ENCODE data around the gene ACP4.

DNA sequence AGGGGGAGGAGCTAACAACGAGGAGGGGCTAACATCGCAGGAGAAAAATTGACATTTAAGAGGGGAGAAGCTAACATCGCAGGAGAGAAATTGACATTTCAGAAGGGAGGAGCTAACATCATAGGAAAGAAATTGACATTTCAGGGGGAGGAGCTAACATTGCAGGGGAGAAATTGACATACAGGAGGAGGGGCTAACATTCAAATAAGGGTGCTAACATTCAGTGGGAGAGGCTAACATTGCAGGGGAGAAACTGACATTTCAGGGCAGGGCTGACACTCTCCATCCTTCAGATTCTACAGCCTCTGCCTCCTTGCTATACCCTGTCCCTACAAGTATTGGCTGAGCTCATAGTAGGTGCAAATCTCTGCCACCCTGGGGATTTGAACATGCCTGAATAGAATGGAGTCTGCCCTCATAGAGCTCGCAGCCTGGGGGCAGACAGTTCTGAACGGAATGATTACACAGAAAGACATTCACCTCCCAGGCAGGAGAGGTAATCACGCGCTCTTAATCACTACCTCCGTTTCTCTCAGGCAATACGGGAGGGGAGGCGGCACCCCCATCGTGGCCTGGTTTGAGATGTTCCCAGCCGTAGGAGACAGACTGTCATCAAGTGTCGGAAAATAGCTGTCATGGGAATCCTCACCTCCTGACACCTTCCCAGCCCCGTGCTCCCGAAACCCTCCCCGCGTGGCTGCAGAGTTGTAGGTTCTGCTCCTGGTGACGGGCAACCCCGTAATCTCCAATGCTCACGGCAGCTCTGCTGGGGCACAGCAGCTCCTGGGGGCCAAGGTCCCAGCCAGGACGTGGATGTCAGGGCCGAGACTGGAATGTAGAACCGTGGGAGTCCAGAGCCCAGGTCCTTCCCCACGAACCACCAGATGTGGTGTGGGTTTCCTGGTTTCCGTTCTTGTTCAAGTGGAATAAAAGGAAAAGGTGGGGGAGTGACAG lies 10.4 kb upstream of the ACP4 start:
- TF ChIP-seq EZH2 (IDR thresholded peaks at IDR 0.05; ENCODE audit: borderline replicate concordance), result no peak
- TF ChIP-seq, protein P1, sequence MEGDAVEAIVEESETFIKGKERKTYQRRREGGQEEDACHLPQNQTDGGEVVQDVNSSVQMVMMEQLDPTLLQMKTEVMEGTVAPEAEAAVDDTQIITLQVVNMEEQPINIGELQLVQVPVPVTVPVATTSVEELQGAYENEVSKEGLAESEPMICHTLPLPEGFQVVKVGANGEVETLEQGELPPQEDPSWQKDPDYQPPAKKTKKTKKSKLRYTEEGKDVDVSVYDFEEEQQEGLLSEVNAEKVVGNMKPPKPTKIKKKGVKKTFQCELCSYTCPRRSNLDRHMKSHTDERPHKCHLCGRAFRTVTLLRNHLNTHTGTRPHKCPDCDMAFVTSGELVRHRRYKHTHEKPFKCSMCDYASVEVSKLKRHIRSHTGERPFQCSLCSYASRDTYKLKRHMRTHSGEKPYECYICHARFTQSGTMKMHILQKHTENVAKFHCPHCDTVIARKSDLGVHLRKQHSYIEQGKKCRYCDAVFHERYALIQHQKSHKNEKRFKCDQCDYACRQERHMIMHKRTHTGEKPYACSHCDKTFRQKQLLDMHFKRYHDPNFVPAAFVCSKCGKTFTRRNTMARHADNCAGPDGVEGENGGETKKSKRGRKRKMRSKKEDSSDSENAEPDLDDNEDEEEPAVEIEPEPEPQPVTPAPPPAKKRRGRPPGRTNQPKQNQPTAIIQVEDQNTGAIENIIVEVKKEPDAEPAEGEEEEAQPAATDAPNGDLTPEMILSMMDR (IDR thresholded peaks at IDR 0.05; ENCODE audit: poor library complexity), result no peak

Measured in hepatocyte (in vitro differentiated cells).